Endothelial cell of umbilical vein (primary cell): ENCODE data around the gene HIPK4. TPM values are rescaled to one million over a fixed set of nuclear protein-coding genes. Genes with fewer than 3 reads are reported as not detected.
A peak's percentile ranks its signal among the peaks of the same experiment; 100 is the strongest.

ENCODE experiments used
- BruUV-seq: library from RNA; stranded (reverse); fragments of 400-500 nt; replicated peaks from 2 replicates; lab custom pipeline; 2021; lab: Mats Ljungman, UMichigan
- CTCF ChIA-PET: fragments of 300-600, 350-600 bp; sonication (Branson Sonifier 250); formaldehyde crosslinking; loops from one replicate; lab custom pipeline; 2021; ENCODE audit warnings: antibody characterized with exemption, inconsistent platforms; lab: Charles Lee
- POLR2A ChIA-PET: fragments of 300-600, 350-600 bp; sonication (Branson Sonifier 250); formaldehyde crosslinking; loops from one replicate; lab custom pipeline; 2021; ENCODE audit warnings: antibody characterized with exemption, inconsistent platforms; lab: Charles Lee
- DNase-seq: peaks from one replicate; pipeline ENCODE4 v3.0.0-alpha.2; 2011; ENCODE audit warnings: low read depth, low spot score
- FAIRE-seq: peaks from 2 replicates; lab custom pipeline; 2011; peaks lifted over from hg19 to GRCh38; lab: Jason Lieb, UNC
- H2AFZ ChIP-seq: 2 replicates; pipeline ENCODE4 v1.6.0; 2012; ENCODE audit warnings: low read depth, low read length, control low read depth, inconsistent platforms
- H3K27ac ChIP-seq: 2 replicates; pipeline ENCODE4 v1.5.1; 2011; ENCODE audit warnings: low read depth, mild to moderate bottlenecking, control low read depth, low read length, moderate library complexity; ENCODE audit not compliant: insufficient read depth
- H3K27me3 ChIP-seq, 2 experiments: 2 replicates each; pipeline versions ENCODE4 v1.6.0 to v1.6.1; 2011; ENCODE audit warnings: low read length in 2 of 2, mixed read lengths in 1 of 2; ENCODE audit not compliant: control insufficient read depth in 2 of 2, insufficient read depth in 2 of 2
- H3K36me3 ChIP-seq, 2 experiments: 2 replicates in 1 of 2; 3 replicates in 1 of 2; pipeline ENCODE4 v1.5.1; 2011; ENCODE audit warnings: low read length in 2 of 2, mild to moderate bottlenecking in 1 of 2, moderate library complexity in 1 of 2; ENCODE audit not compliant: control insufficient read depth in 2 of 2, insufficient read depth in 2 of 2; ENCODE audit errors: extremely low read depth in 1 of 2
- H3K4me1 ChIP-seq: 3 replicates; pipeline ENCODE4 v1.5.1; 2011; ENCODE audit warnings: mild to moderate bottlenecking, low read length; ENCODE audit not compliant: control insufficient read depth, insufficient read depth; ENCODE audit errors: extremely low read depth
- H3K4me2 ChIP-seq: 2 replicates; pipeline ENCODE4 v1.6.1; 2011; ENCODE audit warnings: low read length, control low read depth, mixed read lengths; ENCODE audit not compliant: insufficient read depth
- H3K4me3 ChIP-seq, 3 experiments: fragments of 200-600 bp in 1 of 3; sonication (generic), shearing (Covaris generic) in 1 of 3; replicated peaks in 1 of 3; 2 replicates each; pipeline ENCODE4 v1.5.1; 2011 to 2016; ENCODE audit warnings: control low read depth in 3 of 3, low read length in 3 of 3, mild to moderate bottlenecking in 2 of 3, inconsistent platforms in 1 of 3, low read depth in 1 of 3, moderate library complexity in 1 of 3; ENCODE audit not compliant: insufficient read depth in 1 of 3
- H3K79me2 ChIP-seq: 2 replicates; pipeline ENCODE4 v1.6.0; 2012; ENCODE audit warnings: low read length, inconsistent platforms; ENCODE audit not compliant: control insufficient read depth, insufficient read depth
- H3K9ac ChIP-seq: replicated peaks from 2 replicates; pipeline ENCODE3; 2011; ENCODE audit warnings: low read length, control low read depth; ENCODE audit not compliant: insufficient read depth; ENCODE audit errors: extremely low read depth
- H3K9me1 ChIP-seq: replicated peaks from 3 replicates; pipeline ENCODE4 v1.6.0; 2011; ENCODE audit warnings: mild to moderate bottlenecking, low read length; ENCODE audit not compliant: control insufficient read depth, insufficient read depth; ENCODE audit errors: extremely low read depth
- H3K9me3 ChIP-seq: replicated peaks from 2 replicates; pipeline ENCODE4 v1.5.1; 2012; ENCODE audit warnings: low read length, inconsistent platforms; ENCODE audit not compliant: control insufficient read depth, insufficient read depth
- H4K20me1 ChIP-seq: replicated peaks from 2 replicates; pipeline ENCODE3; 2011; ENCODE audit warnings: mild to moderate bottlenecking, low read length; ENCODE audit not compliant: control insufficient read depth, insufficient read depth; ENCODE audit errors: extremely low read depth
- EZH2 ChIP-seq: IDR thresholded peaks from 2 replicates; pipeline ENCODE4 v1.6.1; 2012; ENCODE audit warnings: borderline replicate concordance, low read depth, mild to moderate bottlenecking, moderate library complexity, low read length, inconsistent platforms; ENCODE audit not compliant: severe bottlenecking
- FOS ChIP-seq: IDR thresholded peaks from 2 replicates; pipeline ENCODE4 v1.6.1; 2011; ENCODE audit warnings: mild to moderate bottlenecking, low read length, moderate library complexity, borderline replicate concordance; ENCODE audit not compliant: insufficient read depth
- GATA2 ChIP-seq: IDR thresholded peaks from 2 replicates; pipeline ENCODE4 v1.7.0; 2011; ENCODE audit warnings: low read depth, mild to moderate bottlenecking, moderate library complexity, mixed read lengths, low read length; ENCODE audit not compliant: insufficient read length, insufficient read depth
- JUN ChIP-seq: IDR thresholded peaks from 2 replicates; pipeline ENCODE4 v1.6.1; 2011; ENCODE audit warnings: borderline replicate concordance, low read depth; ENCODE audit not compliant: insufficient read length, insufficient read depth
- MYC ChIP-seq: IDR thresholded peaks from one replicate; pipeline ENCODE4 v1.6.1; 2011; ENCODE audit warnings: mild to moderate bottlenecking, low read depth, low read length
- POLR2A ChIP-seq: IDR thresholded peaks from 2 replicates; pipeline ENCODE4 v1.6.1; 2012; ENCODE audit warnings: low read depth, mild to moderate bottlenecking, control low read depth, low read length
- POLR2AphosphoS5 ChIP-seq: IDR thresholded peaks from 2 replicates; pipeline ENCODE4 v1.6.1; 2012; ENCODE audit warnings: low read depth, mild to moderate bottlenecking, control low read depth, low read length, moderate library complexity; ENCODE audit not compliant: insufficient read depth
- dilution Hi-C: fragments of 300-500 bp; cut with MboI; formaldehyde crosslinking; loops from one replicate; pipeline ENCODE4 v1.15.0; 2019; ENCODE audit warnings: low sequenced_read_pairs; ENCODE audit not compliant: extremely low pct_ligation_motif_present
- intact Hi-C: fragments of 100-400 bp; cut with micrococcal nuclease; formaldehyde crosslinking; loops from one replicate; pipeline ENCODE4 v1.10.0; 2022
- polyA plus RNA-seq, 4 experiments: library from polyadenylated mRNA; depleted of rRNA in 3 of 4; stranded (reverse) in 3 of 4; unstranded in 1 of 4; fragments of >200 nt; gene quantifications; 2 replicates each; pipeline versions ENCODE4 v1.2.1 to v1.2.3, GENCODE V29; 2011 to 2012; ENCODE audit warnings: missing spikeins in 1 of 4
- total RNA-seq: library from RNA; stranded (reverse); gene quantifications from 2 replicates; pipeline ENCODE4 v1.2.3, GENCODE V29; 2021
- TF ChIP-seq, protein P1 (sequence below): IDR thresholded peaks from 2 replicates; pipeline ENCODE4 v1.6.1; 2011; ENCODE audit not compliant: insufficient read depth, insufficient read length
- TF ChIP-seq, protein P2 (sequence below), 2 donors: IDR thresholded peaks; 1 replicate in 1 of 2; 2 replicates in 1 of 2; pipeline ENCODE4 v1.5.1; 2011; ENCODE audit warnings: low read length in 2 of 2, mild to moderate bottlenecking in 2 of 2, moderate library complexity in 2 of 2, control low read depth in 1 of 2, inconsistent platforms in 1 of 2, low read depth in 1 of 2; ENCODE audit not compliant: insufficient read depth in 1 of 2; ENCODE audit errors: extremely low read depth in 1 of 2

The HIPK4 gene
- total and polyA plus RNA-seq, 2 donors (not counting 3 experiments of a cell fraction or from before 2014, with no cell fraction given) = 0.12 TPM; not detected in 1

DNA sequence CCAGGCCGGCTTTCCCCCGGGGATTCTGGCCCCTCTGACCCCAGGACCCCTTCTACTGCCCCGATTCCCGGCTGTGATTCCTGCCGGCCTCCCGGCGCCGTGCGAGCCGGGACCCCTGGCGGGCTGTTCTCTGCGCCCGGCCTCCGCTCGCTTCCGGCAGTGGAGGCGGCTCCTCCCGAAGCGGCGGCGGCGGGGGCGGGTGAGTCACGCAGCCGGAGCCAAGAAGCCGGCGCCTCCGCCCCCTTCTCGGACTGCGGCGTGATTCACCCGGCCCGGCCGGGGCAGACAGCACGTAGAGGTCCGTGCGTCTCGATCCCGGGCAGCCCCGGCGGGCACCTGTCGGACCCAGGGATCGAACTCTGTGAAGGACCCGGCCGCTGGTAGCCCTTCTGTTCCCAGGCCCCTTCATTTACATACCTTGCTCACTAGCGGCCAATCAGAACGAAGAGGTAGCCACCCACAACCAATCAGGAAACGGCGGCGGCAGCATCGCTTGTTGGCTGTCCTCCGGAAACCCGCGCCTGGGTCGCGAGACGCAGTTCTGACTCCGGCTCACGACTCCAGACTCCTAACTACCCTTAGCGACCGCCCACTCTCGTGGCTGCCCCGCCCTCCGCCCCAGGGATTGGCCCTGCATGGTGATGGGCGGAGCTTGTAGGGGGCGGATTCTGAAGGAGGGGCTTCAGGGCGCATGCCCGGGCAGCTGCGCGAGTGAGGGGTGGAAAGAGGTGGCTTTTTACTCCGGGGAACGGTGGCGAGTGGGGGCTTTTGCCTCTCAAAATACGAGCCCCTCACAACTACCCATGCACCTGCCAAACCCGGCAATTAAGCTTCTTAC is 35.7 kb upstream of the HIPK4 start, which contains the start of gene SERTAD1:
Gene SERTAD1 (minus strand): TSS at position 543 of the 838 bp plus-strand sequence. CDS start 2,446 bp downstream, outside the sequence.
- no TSS peak for BruUV-seq
- Histone ChIP-seq H3K4me2 (peak within 1 kb of the TSS; percentile 96), H3K4me3 (peak within 1 kb of the TSS; percentile 80 to 95 (median 93)), H3K9me1 (no peaks in the 10 kb centered on the region), H3K36me3 (peaks cover 8 to 9% of the 10 kb centered on the region in 2 experiments), H3K4me1 (peaks cover 19% of the 10 kb centered on the region), H3K79me2 (peaks cover 30% of the 10 kb centered on the region), H3K27ac (peak within 1 kb of the TSS; percentile 95), H3K9me3 (no peaks in the 10 kb centered on the region), H3K27me3 (no peaks in the 10 kb centered on the region), H3K9ac (peak within 1 kb of the TSS; percentile 93), H2AFZ (peak within 1 kb of the TSS; percentile 77), H4K20me1 (no peaks in the 10 kb centered on the region)
- TF ChIP-seq POLR2A (peak; percentile 99), MYC (no peak), FOS (peak; percentile 88), EZH2 (no peak), GATA2 (no peak), POLR2AphosphoS5 (peak; percentile 96), JUN (no peak)
- TF ChIP-seq, protein P1, sequence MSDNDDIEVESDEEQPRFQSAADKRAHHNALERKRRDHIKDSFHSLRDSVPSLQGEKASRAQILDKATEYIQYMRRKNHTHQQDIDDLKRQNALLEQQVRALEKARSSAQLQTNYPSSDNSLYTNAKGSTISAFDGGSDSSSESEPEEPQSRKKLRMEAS = no peak
- TF ChIP-seq, protein P2, sequence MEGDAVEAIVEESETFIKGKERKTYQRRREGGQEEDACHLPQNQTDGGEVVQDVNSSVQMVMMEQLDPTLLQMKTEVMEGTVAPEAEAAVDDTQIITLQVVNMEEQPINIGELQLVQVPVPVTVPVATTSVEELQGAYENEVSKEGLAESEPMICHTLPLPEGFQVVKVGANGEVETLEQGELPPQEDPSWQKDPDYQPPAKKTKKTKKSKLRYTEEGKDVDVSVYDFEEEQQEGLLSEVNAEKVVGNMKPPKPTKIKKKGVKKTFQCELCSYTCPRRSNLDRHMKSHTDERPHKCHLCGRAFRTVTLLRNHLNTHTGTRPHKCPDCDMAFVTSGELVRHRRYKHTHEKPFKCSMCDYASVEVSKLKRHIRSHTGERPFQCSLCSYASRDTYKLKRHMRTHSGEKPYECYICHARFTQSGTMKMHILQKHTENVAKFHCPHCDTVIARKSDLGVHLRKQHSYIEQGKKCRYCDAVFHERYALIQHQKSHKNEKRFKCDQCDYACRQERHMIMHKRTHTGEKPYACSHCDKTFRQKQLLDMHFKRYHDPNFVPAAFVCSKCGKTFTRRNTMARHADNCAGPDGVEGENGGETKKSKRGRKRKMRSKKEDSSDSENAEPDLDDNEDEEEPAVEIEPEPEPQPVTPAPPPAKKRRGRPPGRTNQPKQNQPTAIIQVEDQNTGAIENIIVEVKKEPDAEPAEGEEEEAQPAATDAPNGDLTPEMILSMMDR (IDR thresholded peaks at IDR 0.05; ENCODE audit: extremely low read depth in 1 of 2, insufficient read depth in 1 of 2, low read depth in 1 of 2, low read length in 2 of 2) = peak; percentile 40 to 74
- CTCF ChIA-PET = interaction anchor here (0.6 to 2.8 kb wide), 12 partner anchors 10 to 120 kb away, joined by 3 to 14 read pairs (median 4); partner anchors contain the start of gene BLVRB
- dilution Hi-C loops = no loop called here
- intact Hi-C loops = loop anchor here (1.0 to 5.0 kb wide), 3 partner anchors 8 to 593 kb away; partner anchors contain the start of gene DYRK1B
- POLR2A ChIA-PET = interaction anchor here (0.6 to 1.5 kb wide), 10 partner anchors 8 to 178 kb away, joined by 3 to 14 read pairs (median 4); partner anchors contain the start of gene BLVRB
- peak; percentile 99 for FAIRE-seq
- DNase-seq = peak; percentile 99
